K562 (cell line): ENCODE data around the gene CNPY2. TPM values are rescaled to one million over a fixed set of nuclear protein-coding genes. Genes with fewer than 3 reads are reported as not detected.

Experiments used
- CBX3 ChIP-seq, 2 experiments: IDR thresholded peaks; 1 replicate in 1 of 2; 2 replicates in 1 of 2; pipeline ENCODE4 v1.6.1; 2012; ENCODE audit warnings: inconsistent platforms in 2 of 2, low read length in 2 of 2, borderline replicate concordance in 1 of 2, control low read depth in 1 of 2
- FOXK1 ChIP-seq: sonication (generic); formaldehyde crosslinking; IDR thresholded peaks from 2 replicates; pipeline ENCODE4 v1.8.0; 2022; ENCODE audit warnings: missing genetic modification reagents, mild to moderate bottlenecking, borderline replicate concordance
- PTTG1 ChIP-seq: fragments of 450-650 bp; IDR thresholded peaks from 2 replicates; pipeline ENCODE4 v1.6.1; 2016; ENCODE audit warnings: low read depth, mild to moderate bottlenecking, missing genetic modification characterization, missing compliant biosample characterization
- RBM39 ChIP-seq: fragments of 200-400 bp; formaldehyde crosslinking; optimal IDR thresholded peaks from 2 replicates; pipeline ENCODE3; 2018; ENCODE audit warnings: low read depth, low read length
- STAT5B ChIP-seq: fragments of 250-450 bp; sonication (Bioruptor Pico); IDR thresholded peaks from 2 replicates; pipeline ENCODE4 v1.8.0; 2021; ENCODE audit warnings: mild to moderate bottlenecking, inconsistent platforms
- polyA plus RNA-seq, 8 experiments: library from polyadenylated mRNA; depleted of rRNA in 4 of 8; stranded (reverse) in 5 of 8; unstranded in 3 of 8; fragments of >200 nt; fragmentation: Nextera tagmentation in 2 of 8; fragmentation: Illumina TruSeq in 1 of 8; extraction: Ambion mirVana in 2 of 8; extraction: Trizol in 1 of 8; gene quantifications; 2 replicates each; pipeline versions ENCODE4 v1.2.1 to v1.2.3, GENCODE V29; 2011 to 2014; ENCODE audit warnings: inconsistent platforms in 1 of 8, missing spikeins in 1 of 8
- total RNA-seq, 7 experiments: library from RNA; depleted of rRNA in 6 of 7; stranded (reverse); fragments of >200 nt in 6 of 7; fragmentation: Illumina TruSeq in 2 of 7; extraction: Trizol in 2 of 7; gene quantifications; 2 replicates each; pipeline versions ENCODE4 v1.2.1 to v1.2.3, GENCODE V29; 2011 to 2021; ENCODE audit warnings: low replicate concordance in 1 of 7
- TF ChIP-seq, protein P1 (sequence below): fragments of 450-650 bp; formaldehyde crosslinking; IDR thresholded peaks from 2 replicates; pipeline ENCODE4 v1.4.0; 2022; ENCODE audit warnings: missing genetic modification characterization
- TF ChIP-seq, protein P2 (sequence below): fragments of 250-450 bp; sonication (Bioruptor Pico); IDR thresholded peaks from 2 replicates; pipeline ENCODE4 v1.5.0; 2022; ENCODE audit warnings: mild to moderate bottlenecking
- TF ChIP-seq, protein P3 (sequence below): fragments of 150-350 bp; conservative IDR thresholded peaks from 2 replicates; pipeline ENCODE4 v1.6.1; 2014; ENCODE audit warnings: low read length
- TF ChIP-seq, protein P4 (sequence below): sonication (generic); formaldehyde crosslinking; IDR thresholded peaks from 2 replicates; pipeline ENCODE4 v1.8.1; 2023; ENCODE audit warnings: mild to moderate bottlenecking, missing genetic modification reagents

Gene CNPY2
- total and polyA plus RNA-seq, 9 of the 15 experiments (the other 6 are each of a cell fraction or from before 2014, with no cell fraction given), result 33.8 to 190 (median 138) TPM

DNA sequence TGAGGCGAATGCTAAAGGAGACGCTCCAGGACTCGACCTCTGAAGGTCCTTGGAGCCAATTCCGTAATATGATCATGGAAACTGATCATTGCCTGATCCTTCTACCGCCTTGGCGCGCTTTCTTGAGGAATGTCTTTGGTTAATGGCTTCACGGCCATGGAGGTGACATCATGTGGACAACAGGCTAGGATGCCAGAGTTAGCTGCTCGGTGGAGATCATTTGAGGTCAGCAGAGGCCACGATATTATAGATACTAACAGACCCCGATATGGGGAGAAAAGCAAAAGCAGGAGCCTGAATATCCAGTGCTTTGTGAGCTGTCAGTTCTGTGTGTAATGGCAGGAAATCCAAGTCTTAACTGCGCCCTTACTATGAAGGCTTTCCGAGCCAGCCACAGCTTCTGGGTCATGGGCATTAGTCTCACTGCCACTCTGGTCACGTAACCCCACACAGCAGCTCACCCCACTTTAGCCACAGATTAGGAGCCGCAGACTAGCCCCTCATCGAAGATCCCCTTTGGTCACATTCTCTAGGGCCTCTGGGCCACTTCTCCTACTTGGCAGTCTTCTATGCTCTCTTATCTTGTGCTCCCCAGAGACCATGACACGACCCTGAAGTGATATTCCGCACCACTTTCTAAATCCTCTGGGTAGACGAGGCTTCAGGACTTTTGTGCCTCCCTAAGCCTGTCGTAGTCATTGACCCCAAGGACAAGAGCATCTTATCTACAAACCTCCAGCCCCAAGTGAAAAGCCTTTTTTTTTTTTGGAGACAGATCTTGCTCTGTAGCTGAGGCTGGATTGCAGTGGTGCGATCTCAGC is 14.9 kb downstream of the CNPY2 start (continued):
- TF ChIP-seq, protein P1, sequence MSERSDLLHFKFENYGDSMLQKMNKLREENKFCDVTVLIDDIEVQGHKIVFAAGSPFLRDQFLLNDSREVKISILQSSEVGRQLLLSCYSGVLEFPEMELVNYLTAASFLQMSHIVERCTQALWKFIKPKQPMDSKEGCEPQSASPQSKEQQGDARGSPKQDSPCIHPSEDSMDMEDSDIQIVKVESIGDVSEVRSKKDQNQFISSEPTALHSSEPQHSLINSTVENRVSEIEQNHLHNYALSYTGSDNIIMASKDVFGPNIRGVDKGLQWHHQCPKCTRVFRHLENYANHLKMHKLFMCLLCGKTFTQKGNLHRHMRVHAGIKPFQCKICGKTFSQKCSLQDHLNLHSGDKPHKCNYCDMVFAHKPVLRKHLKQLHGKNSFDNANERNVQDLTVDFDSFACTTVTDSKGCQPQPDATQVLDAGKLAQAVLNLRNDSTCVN, result no peak
- TF ChIP-seq CBX3 (IDR thresholded peaks at IDR 0.05; ENCODE audit: borderline replicate concordance in 1 of 2, low read length in 2 of 2), result no peak
- no peak for TF ChIP-seq RBM39
- TF ChIP-seq FOXK1 (CRISPR knock-in tag), result peak; percentile 75; the same call in 1 of the 2 replicates
- TF ChIP-seq, protein P2, sequence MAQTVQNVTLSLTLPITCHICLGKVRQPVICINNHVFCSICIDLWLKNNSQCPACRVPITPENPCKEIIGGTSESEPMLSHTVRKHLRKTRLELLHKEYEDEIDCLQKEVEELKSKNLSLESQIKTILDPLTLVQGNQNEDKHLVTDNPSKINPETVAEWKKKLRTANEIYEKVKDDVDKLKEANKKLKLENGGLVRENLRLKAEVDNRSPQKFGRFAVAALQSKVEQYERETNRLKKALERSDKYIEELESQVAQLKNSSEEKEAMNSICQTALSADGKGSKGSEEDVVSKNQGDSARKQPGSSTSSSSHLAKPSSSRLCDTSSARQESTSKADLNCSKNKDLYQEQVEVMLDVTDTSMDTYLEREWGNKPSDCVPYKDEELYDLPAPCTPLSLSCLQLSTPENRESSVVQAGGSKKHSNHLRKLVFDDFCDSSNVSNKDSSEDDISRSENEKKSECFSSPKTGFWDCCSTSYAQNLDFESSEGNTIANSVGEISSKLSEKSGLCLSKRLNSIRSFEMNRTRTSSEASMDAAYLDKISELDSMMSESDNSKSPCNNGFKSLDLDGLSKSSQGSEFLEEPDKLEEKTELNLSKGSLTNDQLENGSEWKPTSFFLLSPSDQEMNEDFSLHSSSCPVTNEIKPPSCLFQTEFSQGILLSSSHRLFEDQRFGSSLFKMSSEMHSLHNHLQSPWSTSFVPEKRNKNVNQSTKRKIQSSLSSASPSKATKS (CRISPR knock-in tag), result no peak
- no peak for TF ChIP-seq PTTG1 (tag)
- TF ChIP-seq, protein P3, sequence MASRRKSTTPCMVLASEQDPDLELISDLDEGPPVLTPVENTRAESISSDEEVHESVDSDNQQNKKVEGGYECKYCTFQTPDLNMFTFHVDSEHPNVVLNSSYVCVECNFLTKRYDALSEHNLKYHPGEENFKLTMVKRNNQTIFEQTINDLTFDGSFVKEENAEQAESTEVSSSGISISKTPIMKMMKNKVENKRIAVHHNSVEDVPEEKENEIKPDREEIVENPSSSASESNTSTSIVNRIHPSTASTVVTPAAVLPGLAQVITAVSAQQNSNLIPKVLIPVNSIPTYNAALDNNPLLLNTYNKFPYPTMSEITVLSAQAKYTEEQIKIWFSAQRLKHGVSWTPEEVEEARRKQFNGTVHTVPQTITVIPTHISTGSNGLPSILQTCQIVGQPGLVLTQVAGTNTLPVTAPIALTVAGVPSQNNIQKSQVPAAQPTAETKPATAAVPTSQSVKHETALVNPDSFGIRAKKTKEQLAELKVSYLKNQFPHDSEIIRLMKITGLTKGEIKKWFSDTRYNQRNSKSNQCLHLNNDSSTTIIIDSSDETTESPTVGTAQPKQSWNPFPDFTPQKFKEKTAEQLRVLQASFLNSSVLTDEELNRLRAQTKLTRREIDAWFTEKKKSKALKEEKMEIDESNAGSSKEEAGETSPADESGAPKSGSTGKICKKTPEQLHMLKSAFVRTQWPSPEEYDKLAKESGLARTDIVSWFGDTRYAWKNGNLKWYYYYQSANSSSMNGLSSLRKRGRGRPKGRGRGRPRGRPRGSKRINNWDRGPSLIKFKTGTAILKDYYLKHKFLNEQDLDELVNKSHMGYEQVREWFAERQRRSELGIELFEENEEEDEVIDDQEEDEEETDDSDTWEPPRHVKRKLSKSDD, result peak; percentile 36; the same call in 1 of the 2 replicates
- TF ChIP-seq STAT5B (CRISPR knock-in tag), result no peak
- TF ChIP-seq, protein P4, sequence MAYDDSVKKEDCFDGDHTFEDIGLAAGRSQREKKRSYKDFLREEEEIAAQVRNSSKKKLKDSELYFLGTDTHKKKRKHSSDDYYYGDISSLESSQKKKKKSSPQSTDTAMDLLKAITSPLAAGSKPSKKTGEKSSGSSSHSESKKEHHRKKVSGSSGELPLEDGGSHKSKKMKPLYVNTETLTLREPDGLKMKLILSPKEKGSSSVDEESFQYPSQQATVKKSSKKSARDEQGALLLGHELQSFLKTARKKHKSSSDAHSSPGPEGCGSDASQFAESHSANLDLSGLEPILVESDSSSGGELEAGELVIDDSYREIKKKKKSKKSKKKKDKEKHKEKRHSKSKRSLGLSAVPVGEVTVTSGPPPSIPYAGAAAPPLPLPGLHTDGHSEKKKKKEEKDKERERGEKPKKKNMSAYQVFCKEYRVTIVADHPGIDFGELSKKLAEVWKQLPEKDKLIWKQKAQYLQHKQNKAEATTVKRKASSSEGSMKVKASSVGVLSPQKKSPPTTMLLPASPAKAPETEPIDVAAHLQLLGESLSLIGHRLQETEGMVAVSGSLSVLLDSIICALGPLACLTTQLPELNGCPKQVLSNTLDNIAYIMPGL (CRISPR knock-in tag), result no peak
